Keratinocyte (primary cell): ENCODE data around the gene DMAC2.

ENCODE experiments used
- CTCF ChIP-seq, 3 experiments: IDR thresholded peaks in 1 of 3; conservative IDR thresholded peaks in 1 of 3; optimal IDR thresholded peaks in 1 of 3; 2 replicates in 2 of 3; 3 replicates in 1 of 3; pipeline versions ENCODE3 to v1.5.1; 2011; ENCODE audit warnings: low read length in 3 of 3, mild to moderate bottlenecking in 3 of 3, moderate library complexity in 2 of 3, control low read depth in 1 of 3, inconsistent platforms in 1 of 3; ENCODE audit not compliant: insufficient read depth in 2 of 3; ENCODE audit errors: extremely low read depth in 1 of 3
- EZH2 ChIP-seq: IDR thresholded peaks from one replicate; pipeline ENCODE4 v1.6.1; 2012; ENCODE audit warnings: inconsistent platforms, mild to moderate bottlenecking, low read length, moderate library complexity

- TF ChIP-seq CTCF (optimal IDR thresholded peaks at IDR 0.05 in 1 of 3, IDR thresholded peaks at IDR 0.05 in 1 of 3, conservative IDR thresholded peaks at IDR 0.05 in 1 of 3; ENCODE audit: extremely low read depth in 1 of 3, insufficient read depth in 2 of 3, low read length in 3 of 3) (no peak), EZH2 (no peak)
Observed at GRCh38 chr19:41433171-41433570, 6.5 kb downstream of the DMAC2 start.
